Nucleus accumbens (tissue), 56 donors: ENCODE results near the gene GPR149.
"Not testable (repeated sequence)": the region's sequence is repeated elsewhere in the genome, so short reads cannot be mapped to it uniquely, and the experiment has no call there.

Source experiments
- DNase-seq, 56 donors: peaks; one replicate each; lab custom pipeline; 2025; lab: John Stamatoyannopoulos, UW

The GPR149 gene, protein sequence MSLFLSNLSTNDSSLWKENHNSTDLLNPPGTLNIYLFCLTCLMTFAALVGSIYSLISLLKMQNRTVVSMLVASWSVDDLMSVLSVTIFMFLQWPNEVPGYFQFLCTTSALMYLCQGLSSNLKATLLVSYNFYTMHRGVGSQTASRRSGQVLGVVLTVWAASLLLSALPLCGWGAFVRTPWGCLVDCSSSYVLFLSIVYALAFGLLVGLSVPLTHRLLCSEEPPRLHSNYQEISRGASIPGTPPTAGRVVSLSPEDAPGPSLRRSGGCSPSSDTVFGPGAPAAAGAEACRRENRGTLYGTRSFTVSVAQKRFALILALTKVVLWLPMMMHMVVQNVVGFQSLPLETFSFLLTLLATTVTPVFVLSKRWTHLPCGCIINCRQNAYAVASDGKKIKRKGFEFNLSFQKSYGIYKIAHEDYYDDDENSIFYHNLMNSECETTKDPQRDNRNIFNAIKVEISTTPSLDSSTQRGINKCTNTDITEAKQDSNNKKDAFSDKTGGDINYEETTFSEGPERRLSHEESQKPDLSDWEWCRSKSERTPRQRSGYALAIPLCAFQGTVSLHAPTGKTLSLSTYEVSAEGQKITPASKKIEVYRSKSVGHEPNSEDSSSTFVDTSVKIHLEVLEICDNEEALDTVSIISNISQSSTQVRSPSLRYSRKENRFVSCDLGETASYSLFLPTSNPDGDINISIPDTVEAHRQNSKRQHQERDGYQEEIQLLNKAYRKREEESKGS

DNA sequence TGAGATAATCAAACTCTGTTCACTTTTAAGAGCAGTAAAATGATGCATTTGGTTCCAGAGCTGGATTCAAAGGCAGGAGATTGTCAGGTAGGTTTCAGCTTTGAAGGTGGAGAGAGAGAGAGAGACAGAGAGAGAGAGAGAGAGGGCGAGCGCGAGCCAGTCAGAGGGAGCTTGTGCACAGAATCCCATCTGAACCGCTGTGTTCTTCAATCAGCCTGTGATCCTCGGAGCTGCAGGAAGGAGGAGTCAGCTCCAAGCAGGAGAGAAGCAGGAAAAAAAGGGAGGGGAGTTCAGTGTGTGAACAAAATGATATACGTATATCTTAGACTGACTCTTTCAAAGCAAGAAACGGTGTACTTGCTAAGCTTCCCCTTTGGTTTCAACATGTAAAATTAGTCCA lies at the start of gene GPR149:
Gene GPR149, minus strand, starts transcription at position 177 of the 400 bp plus-strand sequence. CDS start 575 bp downstream, outside the sequence.
- peak in 37 of 56 donors; percentile 2 to 84 (median 40) for DNase-seq

DNA sequence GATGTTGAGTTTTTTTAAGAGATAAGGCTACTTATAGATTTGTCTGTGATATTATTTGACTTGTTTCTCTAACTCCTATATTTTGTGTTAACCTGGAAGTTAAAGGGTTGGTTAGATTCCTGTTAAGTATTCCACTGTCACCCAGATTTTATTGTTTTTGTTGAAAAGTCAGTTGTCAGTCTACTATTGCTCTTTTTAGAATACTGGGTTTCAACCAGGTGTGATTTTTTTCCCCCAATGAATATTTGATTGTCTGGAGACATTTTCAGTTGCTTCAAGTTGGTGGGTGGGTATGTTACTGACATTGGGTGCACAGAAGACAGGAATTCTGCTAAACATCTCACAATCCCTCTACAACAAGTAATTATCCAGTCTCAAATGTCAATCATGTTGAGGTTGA lies 43.8 kb upstream of the GPR149 start:
- DNase-seq, result no peak

DNA sequence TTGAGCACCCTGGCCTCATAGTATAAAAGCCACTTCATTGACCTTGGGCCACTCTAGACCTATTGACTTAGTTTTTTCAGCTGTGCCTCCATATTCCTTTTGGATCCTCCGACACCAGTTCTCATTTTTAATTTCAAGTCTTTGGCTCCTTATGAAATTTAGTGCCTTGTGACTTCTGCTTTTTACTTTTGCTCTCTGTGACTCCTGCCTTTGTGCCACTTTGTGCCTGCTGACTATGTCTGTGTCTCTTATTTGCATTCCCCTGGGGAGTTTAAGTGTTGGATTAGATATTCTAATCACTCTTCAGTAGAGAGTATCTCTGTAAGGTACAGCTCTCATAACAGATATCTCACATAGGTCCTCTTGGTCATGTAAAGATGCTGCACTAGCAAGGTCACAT lies 39.6 kb upstream of the GPR149 start:
- DNase-seq, result no peak

DNA sequence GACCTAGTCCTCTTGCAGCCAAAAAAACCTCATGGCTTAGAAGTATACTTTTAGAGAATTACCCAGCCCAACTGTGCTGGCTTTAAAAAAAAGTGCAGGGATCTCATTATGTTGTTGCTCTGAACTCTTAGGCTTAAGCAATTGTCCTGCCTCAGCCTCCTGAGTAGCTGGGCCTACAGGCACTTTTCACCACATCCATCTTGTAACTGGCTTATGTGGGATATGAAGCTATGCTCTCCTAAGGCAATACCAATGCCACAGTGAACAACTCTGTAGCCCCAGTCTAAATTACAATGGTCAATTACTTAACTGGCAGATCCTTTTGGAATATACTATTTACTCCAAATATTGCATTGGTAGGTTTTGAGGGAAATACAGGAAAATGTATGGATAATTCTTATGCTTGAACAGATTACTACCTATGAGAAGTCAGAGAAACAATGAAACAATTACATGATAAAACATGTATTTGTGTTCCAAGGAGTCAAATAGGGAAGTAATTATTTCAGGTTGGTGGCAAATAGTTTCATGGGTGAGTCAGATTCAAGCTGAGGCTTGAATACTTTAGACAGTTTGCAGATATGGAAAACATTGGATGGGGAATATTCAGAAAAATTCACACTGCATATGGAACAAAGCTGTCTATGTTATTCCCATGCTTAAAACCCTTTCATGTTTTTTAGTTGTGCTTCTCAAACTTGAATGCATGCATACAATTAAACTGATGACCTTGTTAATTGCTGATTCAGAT lies 34.6 kb upstream of the GPR149 start:
- DNase-seq, result no peak

DNA sequence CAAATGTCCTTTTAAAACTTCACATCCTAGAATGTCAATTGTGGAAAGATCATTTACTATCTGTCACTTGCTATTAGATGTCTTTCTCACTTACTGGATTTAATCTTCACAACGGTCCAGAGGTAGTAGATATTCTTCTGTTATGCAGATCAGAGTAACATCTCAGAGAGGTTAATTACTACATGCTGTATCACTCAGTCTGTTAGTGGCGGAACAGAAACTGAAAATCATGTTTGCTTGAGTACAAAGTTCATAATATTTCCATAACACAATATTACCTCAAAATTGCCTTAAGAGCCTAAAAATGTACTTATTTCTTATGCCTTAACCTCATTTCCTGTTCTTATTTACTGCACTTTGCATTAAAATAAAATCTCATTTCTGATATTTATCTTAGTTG lies 28.6 kb upstream of the GPR149 start:
- no peak for DNase-seq

DNA sequence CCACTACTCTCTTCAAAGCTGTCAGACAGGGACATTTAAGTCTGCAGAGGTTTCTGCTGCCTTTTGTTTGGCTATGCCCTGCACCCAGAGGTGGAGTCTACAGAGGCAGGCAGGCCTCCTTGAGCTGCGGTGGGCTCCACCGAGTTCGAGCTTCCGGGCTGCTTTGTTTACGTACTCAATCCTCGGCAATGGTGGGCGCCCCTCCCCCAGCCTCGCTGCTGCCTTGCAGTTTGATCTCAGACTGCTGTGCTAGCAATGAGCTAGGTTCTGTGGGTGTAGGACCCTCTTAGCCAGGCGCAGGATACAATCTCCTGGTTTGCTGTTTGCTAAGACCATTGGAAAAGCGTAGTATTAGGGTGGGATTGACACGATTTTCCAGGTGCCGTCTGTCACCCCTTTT lies 9.1 kb upstream of the GPR149 start:
- not testable (repeated sequence) for DNase-seq

DNA sequence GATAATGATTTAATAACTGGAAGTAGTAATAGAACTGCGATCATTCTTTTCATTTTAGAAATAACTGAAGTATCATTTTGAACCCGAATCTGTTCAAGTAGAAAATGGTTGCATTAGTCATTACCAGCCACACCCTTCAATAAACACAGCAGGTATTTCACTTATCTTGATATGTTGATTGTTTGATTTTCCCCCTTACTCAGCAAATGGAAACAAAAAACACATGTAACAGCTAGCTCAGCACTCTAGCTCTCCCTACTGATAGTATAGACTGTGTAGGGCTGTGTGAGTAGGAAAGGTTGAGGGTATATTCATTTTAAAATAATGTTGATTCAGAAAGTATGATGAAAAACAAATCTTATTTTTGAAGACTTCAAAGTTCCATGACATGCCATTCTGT lies 1.1 kb upstream of the GPR149 start:
- DNase-seq, result no peak

DNA sequence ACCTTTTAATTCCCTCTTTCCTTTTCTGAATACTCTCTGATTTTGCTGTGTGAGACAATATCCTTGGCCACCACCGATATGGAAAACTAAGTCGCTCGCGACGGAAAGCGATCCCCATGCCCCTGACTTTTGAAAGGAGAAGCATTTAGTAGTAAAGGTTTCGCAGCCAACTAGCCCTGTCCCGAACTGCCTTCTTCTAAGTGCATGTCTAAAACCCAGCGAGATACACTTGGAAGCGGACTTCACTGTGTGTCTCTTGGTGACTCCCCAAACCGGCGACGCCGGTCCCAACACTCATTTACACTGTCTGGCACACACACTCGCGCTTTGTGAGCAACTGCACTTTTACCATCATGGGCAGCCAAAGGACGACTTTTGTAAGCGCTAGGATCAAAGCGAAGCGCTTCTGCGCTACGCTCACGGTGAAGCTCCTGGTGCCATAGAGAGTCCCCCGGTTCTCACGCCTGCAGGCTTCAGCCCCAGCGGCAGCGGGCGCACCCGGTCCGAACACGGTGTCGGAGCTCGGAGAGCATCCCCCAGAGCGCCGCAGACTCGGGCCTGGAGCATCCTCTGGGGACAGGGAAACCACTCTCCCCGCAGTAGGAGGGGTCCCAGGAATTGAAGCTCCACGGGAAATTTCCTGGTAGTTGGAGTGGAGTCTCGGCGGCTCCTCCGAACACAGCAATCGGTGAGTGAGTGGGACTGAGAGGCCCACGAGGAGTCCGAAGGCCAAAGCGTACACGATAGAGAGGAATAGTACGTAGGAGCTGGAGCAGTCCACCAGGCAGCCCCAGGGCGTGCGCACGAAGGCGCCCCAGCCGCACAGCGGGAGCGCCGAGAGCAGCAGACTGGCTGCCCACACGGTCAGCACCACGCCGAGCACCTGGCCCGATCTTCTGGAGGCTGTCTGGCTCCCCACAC lies 1.4 kb downstream of the GPR149 start:
- DNase-seq, result peak in 18 of 56 donors; percentile 1 to 51 (median 18)

DNA sequence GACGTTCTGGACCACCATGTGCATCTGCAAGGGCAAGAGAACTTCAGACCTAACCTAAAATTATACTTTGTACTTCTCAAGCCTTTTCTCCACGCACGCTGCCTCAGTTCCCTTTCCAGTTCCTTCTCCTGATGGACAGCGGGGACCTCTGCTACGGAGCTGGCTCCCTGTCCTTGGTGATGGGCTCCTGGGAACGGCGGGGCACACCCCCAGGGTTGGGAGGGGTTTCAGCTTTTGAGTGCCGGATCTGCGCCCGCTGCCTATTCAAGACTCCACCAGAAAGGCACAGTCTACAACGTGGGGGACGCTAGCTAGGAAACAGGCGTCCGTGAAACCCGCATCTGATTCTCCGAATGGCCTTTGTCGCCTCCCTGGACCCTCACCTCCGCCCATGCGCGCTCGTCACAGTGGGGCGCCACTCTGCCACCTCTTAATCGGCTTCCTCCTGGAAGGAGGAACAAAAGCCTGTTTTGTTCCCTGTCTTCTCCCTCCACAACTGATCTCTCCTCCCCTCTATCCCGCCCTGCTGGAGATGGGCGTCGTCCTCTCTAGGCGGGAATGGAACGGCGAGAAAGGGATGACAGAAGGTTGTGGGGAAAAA lies 2.2 kb downstream of the GPR149 start:
- DNase-seq, result peak in 31 of 56 donors; percentile 1 to 75 (median 30)

DNA sequence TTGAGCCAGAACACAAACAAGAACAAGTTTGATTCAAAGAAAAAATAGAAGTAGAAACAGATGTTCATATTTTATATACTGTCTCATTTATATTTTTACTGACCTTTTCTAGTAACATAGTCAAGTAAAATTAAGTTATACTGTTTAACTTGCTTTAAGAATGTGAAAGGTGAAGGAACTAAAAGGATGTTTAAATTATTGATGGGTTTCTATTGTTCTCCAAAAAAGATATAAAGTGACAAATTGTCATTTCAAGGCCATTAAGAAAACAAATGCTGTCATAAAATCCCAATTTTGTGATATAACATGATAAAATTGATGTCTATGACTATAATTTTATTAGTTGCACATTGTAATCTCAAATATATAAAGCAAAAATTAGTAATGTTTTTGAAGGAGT lies 7.3 kb downstream of the GPR149 start:
- DNase-seq, result no peak

DNA sequence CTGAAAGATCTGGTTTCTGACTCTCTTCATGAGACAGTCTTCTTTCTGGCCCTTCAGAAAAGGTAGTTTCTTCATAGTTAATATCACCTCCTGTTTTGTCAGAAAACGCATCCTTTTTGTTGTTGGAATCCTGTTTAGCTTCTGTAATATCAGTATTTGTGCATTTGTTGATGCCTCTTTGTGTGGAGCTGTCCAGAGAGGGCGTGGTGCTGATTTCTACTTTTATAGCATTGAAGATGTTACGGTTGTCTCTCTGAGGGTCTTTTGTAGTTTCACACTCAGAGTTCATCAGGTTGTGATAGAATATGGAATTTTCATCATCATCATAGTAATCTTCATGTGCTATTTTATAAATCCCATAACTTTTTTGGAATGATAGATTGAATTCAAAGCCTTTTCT lies 8.9 kb downstream of the GPR149 start:
- no peak for DNase-seq

DNA sequence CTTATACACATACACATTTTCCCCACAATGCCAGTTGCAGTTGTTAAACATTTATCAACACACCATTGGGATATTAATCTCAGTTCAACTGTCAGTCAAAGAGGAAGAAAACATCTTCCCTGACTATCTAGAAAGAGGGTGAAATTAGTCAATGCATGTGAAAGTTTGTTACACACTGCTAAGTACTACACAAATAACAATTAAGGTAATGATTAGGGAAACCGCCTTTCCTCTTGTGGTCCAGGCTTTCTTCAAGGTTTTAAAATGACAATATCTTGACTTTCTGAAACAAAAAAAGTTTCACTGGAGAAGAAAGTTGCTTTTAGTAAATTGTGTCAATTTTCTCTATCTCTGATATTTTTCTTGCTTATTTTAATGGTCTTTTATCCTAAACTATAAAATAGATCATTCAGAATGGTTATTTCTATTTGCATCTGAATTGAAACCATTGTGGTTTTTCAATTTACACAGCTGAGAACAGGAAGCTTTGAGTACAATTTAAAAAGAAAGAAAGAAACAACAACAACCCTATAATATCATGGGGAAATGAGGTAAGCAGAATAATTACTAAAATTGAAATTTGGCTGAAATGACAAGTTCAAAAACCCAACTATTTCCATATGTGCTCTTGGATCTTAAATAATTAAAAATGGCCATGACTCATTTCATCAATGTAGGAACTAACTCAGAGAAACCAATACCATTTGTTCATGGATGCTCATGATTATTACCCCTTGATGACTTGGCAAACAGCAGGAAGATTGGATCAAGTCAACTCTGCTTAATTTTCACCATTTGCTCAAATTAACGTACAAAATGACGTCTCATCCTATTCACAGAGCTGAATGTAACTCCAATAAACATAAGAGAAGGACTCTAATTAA lies 31.7 kb downstream of the GPR149 start:
- no peak for DNase-seq

DNA sequence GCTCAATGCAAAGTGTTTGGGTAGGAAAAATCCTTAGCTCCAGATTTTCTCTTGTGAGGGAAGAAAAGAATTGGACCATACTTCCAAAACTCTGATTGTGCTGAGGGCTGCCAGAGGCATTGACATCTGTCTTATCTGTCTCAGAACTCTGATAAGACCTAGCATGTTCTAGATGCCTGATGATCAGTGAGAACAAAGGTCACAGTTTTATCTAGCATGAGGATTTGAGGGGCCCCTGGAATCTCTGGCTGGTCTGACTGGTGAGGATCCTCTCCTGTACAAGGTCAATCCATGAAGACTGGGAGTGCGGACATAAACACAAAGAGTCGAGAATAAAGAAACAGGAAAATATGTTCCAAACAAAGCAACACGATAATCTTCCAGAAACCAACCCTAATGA lies 40.1 kb downstream of the GPR149 start:
- DNase-seq, result no peak

DNA sequence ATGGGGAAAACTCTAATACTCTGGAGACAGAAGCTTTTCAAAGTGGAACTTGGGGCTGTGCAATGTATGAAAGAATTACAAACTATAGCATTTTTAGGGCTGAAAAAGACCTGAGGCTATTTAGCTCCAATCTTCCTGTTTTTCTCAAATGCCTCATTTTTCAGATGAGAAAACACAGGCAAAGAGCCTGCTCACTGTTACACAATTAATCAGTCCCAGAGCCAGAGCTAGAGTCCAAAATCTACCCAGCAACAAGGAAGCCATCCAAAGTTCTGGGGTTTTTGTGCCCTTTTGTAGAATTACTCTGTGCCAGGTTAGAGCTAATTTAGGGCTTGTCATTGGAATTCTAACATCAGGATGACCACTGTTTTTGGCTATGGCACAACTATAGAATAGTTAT lies 45.5 kb downstream of the GPR149 start:
- peak in 1 of 56 donors; percentile 3 for DNase-seq

DNA sequence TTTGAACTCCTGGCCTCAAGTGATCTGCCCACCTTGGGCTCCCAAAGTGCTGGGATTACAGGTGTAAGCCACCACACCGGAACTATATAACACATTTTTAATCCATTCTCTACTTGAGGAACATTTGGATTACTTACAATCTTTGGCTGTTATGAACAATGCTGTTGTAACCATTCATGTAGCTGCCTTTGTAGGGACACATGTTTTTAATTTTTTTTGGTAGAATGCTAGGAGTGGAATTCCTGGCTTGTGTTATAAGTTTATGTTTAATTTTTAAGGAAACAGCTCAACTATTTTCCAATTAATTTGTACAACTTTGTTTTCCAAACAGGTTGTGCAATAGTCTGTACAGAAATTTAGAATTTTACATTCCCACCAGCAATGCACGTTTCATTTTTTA lies 51.7 kb downstream of the GPR149 start:
- DNase-seq, result no peak

DNA sequence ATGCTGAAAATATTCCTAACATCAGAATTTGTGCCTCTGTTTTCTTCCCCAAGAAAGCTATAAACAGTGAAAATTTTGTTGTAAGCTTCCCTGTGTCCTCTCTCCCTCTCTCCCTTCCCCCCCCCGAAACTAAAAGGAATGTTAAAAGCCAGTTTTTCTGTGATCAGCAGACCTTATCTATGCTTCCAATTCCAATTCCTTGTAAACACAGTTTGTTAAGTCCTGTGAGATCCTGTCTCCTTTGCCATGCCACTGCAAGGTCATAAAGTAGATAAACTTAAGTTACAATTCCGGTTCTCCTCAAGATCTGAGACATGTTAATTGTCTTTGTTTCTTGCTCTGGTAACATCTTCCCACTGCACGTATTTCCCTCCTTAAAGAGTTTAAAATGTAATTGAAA lies 62.8 kb downstream of the GPR149 start:
- no peak for DNase-seq

DNA sequence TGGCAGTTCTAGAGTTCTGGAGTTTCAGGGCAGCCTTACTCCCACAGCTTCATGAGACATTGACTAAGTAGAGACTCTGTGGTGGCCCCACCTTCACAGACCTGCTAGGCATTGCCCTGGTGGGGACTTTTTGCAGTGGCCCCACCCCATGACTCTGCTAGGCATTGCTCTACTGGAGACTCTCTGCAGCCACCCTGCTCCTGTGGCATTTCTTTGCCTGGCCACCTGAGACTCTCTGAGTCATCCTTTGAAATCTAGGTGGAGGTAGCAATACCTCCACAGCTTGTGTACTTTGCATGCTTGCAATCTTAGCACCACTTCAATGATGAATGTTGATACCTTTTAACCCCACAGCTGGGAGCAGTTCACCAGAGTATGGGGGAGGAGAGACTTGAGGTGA lies 65.1 kb downstream of the GPR149 start:
- DNase-seq, result no peak

DNA sequence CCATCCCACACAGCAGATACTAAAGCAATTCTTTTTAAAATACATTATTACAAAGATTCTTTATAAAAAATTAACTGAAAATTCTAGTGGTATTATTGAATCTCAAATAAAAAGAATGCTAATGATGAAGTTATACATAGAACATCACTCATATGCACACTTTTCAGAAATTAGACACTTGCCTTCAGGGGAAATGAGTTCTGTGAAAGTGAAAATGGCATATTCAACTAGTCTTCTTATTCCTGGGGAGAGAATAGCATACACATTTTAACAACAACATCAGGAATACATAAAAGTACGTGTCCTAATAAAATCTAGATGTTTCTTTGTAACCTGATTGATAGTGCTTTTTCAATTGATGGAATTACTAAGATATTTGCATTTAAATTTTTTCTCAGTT lies 68.9 kb downstream of the GPR149 start:
- DNase-seq, result no peak

DNA sequence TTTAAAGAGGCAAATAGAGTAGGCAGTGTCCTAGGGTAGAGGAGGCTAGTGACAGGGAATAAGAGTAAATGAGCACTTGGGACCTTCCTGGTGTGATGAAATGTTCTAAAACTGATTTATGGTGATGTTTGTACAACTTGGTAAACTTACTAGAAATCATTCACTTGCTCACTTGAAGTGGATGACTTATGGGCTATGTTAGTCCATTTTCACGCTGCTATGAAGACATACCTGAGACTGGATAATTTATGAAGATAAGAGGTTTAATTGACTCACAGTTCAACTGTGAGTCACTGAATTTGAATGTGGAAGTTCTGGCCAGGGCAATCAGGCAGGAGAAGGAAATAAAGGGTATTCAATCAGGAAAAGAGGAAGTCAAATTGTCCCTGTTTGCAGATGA lies 74.0 kb downstream of the GPR149 start:
- DNase-seq, result no peak
